Measurements from ENCODE around the gene PTCD2. TPM values are rescaled to one million over a fixed set of nuclear protein-coding genes. Genes with fewer than 3 reads are reported as not detected.

The PTCD2 gene
- total RNA-seq, 4 donors from 2014 or later = 3.1 to 8.7 (median 5.7) TPM

DNA sequence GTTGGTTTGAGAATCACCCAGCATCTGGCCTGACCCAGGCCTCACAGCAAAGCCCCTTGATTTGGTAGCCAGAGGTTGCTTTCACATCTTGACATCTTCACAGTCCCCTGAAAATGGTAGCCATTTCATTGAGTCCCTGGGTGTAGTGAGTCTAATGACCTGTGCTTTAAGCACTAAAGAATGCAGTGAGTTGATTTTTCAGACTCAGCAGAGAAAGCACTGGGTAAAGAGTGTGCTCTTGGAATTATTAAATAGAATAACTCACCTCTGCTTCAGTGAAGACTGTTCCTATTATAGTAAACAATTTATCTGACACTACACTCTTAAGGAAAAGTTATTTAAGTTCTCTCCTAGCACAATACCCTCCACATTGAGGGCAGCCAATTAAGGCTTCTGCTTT, 56.2 kb downstream of the PTCD2 start:
- H3K27ac ChIP-seq = no peak overlapping the region
- intact Hi-C loops (cut with DNase I) = no loop called here
- no peaks in the 10 kb centered on the region for H3K36me3 ChIP-seq
- DNase-seq = no peak
- TF ChIP-seq, protein P1, sequence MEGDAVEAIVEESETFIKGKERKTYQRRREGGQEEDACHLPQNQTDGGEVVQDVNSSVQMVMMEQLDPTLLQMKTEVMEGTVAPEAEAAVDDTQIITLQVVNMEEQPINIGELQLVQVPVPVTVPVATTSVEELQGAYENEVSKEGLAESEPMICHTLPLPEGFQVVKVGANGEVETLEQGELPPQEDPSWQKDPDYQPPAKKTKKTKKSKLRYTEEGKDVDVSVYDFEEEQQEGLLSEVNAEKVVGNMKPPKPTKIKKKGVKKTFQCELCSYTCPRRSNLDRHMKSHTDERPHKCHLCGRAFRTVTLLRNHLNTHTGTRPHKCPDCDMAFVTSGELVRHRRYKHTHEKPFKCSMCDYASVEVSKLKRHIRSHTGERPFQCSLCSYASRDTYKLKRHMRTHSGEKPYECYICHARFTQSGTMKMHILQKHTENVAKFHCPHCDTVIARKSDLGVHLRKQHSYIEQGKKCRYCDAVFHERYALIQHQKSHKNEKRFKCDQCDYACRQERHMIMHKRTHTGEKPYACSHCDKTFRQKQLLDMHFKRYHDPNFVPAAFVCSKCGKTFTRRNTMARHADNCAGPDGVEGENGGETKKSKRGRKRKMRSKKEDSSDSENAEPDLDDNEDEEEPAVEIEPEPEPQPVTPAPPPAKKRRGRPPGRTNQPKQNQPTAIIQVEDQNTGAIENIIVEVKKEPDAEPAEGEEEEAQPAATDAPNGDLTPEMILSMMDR (IDR thresholded peaks at IDR 0.05) = no peak
- TF ChIP-seq POLR2A (IDR thresholded peaks at IDR 0.05) = no peak
- no peaks in the 10 kb centered on the region for H3K27me3 ChIP-seq
- peaks cover 0 to 36% (median 24%) of the 10 kb centered on the region in 3 donors for H3K4me1 ChIP-seq
- no peak overlapping the region for H3K4me3 ChIP-seq
- H3K9me3 ChIP-seq = no peaks in the 10 kb centered on the region

DNA sequence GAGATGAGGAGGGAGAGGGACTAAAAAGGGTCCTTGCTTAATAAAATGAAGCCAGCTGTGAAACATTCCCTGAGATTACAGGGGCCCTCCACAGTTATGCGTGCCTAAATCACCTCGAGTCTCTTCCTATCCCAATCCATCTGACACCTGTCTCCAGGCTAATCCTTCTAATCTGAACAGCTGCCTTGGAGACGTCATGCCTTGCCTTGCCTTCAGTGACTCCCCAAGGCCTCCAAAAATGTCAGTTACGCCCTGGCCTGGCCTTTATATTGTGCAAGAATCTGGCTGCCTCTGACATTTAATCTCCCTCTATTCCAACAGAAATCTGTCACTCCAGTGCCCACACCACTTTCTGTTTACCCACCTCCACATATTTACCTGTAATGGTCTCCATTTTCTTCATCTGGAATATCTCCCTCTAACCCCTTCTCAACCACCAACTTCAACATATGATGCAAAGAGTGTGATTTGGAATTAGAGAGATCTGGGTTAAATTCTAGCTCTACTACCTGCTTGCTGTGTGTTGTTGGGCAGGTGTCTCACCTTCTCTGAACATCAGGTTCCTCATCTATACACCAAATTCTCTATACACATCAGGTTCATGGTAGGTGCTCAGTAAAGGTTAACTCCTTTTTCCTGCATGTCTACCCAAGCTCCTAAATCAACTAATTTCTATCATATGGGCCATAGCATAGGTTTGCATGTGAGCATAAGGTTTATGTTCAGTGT, 57.9 kb downstream of the PTCD2 start:
- TF ChIP-seq POLR2A (IDR thresholded peaks at IDR 0.05) = no peak
- TF ChIP-seq, protein P1 (IDR thresholded peaks at IDR 0.05) = no peak
- H3K27me3 ChIP-seq = no peaks in the 10 kb centered on the region
- no peaks in the 10 kb centered on the region for H3K36me3 ChIP-seq
- 28 to 31% methylated on average over 4 of the region's 4 CpGs for WGBS, 2 donors
- H3K4me3 ChIP-seq = no peak overlapping the region
- H3K9me3 ChIP-seq = no peaks in the 10 kb centered on the region
- peaks cover 0 to 37% (median 24%) of the 10 kb centered on the region in 3 donors for H3K4me1 ChIP-seq
- H3K27ac ChIP-seq = peak overlapping the region in 3 of 4 donors; percentile 15 to 41 (median 32)
- DNase-seq = no peak
- intact Hi-C loops (cut with DNase I) = no loop called here

DNA sequence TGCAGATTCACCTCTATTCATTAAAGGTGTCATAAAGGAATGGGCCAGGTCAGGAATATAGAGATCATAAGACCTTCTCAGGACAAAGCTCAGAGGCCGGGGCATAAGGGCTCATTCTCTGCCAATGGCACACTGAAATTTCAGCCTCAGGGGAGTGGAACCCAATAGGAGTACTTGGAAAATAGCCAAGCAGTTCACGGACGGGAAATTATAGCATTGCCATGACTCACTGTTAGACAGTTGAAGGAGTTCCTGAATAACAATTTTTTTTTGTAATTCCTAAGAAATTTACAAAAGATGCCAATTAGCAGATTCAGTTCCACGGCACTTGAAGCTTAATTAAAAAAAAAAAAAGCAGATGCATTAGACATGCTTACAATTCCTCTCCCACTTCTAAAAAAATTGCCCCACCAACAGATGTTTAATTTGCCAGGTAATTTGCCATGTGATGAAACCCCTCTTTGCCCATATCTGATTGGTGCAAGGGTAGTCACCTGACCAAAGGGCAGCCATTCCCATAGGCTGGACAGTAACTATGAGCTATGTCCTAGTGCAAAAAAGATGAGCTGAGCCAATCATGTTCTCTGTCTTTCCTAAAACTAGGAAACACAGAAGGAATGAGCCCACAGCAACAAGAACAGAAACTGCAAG, 58.6 kb downstream of the PTCD2 start:
- 6 to 22% methylated on average over 4 of the region's 4 CpGs for WGBS, 2 donors
- Histone ChIP-seq H3K27ac (peak overlapping the region in 3 of 4 donors; percentile 15 to 41 (median 32)), H3K36me3 (no peaks in the 10 kb centered on the region), H3K9me3 (no peaks in the 10 kb centered on the region), H3K27me3 (no peaks in the 10 kb centered on the region), H3K4me3 (no peak overlapping the region), H3K4me1 (peaks cover 0 to 44% (median 24%) of the 10 kb centered on the region in 3 donors)
- no peak for DNase-seq
- TF ChIP-seq POLR2A (IDR thresholded peaks at IDR 0.05) = no peak
- TF ChIP-seq, protein P1 (IDR thresholded peaks at IDR 0.05) = no peak
- intact Hi-C loops (cut with DNase I) = no loop called here

DNA sequence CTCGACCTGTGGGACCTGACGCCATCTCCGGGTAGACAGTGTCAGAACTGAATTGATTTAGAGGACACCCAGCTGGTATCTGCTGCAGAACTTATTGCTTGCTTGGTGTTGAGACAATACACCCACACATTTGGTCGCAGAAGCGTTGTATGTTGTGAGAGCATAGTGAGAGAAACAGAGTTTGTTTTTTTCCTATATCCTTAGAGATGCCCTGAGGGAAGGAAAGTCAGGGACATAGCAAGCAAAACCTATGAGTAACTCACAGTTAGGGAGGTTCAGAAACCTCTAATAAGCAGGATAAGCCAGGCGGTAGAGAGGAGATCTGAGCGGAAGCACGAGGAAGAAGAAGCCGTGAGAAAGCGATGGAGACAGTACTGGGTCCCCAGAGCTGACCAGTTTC, 59.8 kb downstream of the PTCD2 start:
- Histone ChIP-seq H3K27ac (peak overlapping the region in 1 of 4 donors; percentile 16), H3K27me3 (no peaks in the 10 kb centered on the region), H3K4me1 (peaks cover 0 to 46% (median 24%) of the 10 kb centered on the region in 3 donors), H3K4me3 (no peak overlapping the region), H3K9me3 (no peaks in the 10 kb centered on the region), H3K36me3 (no peaks in the 10 kb centered on the region)
- TF ChIP-seq POLR2A (IDR thresholded peaks at IDR 0.05) = no peak
- TF ChIP-seq, protein P1 (IDR thresholded peaks at IDR 0.05) = no peak
- WGBS, 2 donors = 53 to 59% methylated on average over 10 of the region's 10 CpGs
- intact Hi-C loops (cut with DNase I) = no loop called here
- DNase-seq = no peak

All from esophagus squamous epithelium (tissue), 5 donors.